Astrocyte (in vitro differentiated cells and primary cell): ENCODE measurements around the gene COL5A2.

Source experiments
- CTCF ChIP-seq: IDR thresholded peaks from 2 replicates; pipeline ENCODE4 v1.5.1; 2011; ENCODE audit warnings: low read depth, mild to moderate bottlenecking, inconsistent platforms, low read length, moderate library complexity; ENCODE audit not compliant: insufficient read depth
- EZH2 ChIP-seq: IDR thresholded peaks from 2 replicates; pipeline ENCODE4 v1.6.1; 2012; ENCODE audit warnings: mild to moderate bottlenecking, low read length, inconsistent platforms; ENCODE audit not compliant: insufficient read depth

GRCh38 chr2:189096769-189097447 lies 82.7 kb downstream of the COL5A2 start:
- TF ChIP-seq CTCF (no peak), EZH2 (no peak)
